GM18858 (cell line): ENCODE results near the gene MAP1S.

Experiments
- ATAC-seq: cut with Tn5 transposase; IDR thresholded peaks from one replicate; pipeline ENCODE4 v1.9.1; 2021; ENCODE audit not compliant: unreplicated experiment

The MAP1S gene

GRCh38 chr19:17718947-17719711 is at the start of gene MAP1S:
TSS of gene MAP1S (plus strand) at chr19:17719480. CDS start at chr19:17719503, 23 bp downstream.
- ATAC-seq = no peak

- ATAC-seq = no peak
These were observed 47.4 kb upstream of the MAP1S start for GRCh38 chr19:17671906-17672305.

GRCh38 chr19:17673937-17674799 is 45.1 kb upstream of the MAP1S start:
- no peak for ATAC-seq

GRCh38 chr19:17676295-17676694 is 43.0 kb upstream of the MAP1S start:
- no peak for ATAC-seq

GRCh38 chr19:17677002-17677401 is 42.3 kb upstream of the MAP1S start:
- ATAC-seq = no peak

- ATAC-seq = no peak
These were observed 40.4 kb upstream of the MAP1S start for GRCh38 chr19:17678836-17679235.

- no peak for ATAC-seq
These were observed 39.6 kb upstream of the MAP1S start for GRCh38 chr19:17679526-17680229.

GRCh38 chr19:17680230-17680722 is 39.0 kb upstream of the MAP1S start:
- ATAC-seq = no peak

- ATAC-seq = no peak
These were observed 37.7 kb upstream of the MAP1S start for GRCh38 chr19:17681505-17682125.

- no peak for ATAC-seq
These were observed 37.0 kb upstream of the MAP1S start for GRCh38 chr19:17682273-17682672.

GRCh38 chr19:17683078-17683477 is 36.2 kb upstream of the MAP1S start:
- ATAC-seq = no peak

GRCh38 chr19:17684256-17684655 is 35.0 kb upstream of the MAP1S start:
- ATAC-seq = no peak

GRCh38 chr19:17685451-17686022 is 33.7 kb upstream of the MAP1S start:
- no peak for ATAC-seq

- no peak for ATAC-seq
These were observed 33.2 kb upstream of the MAP1S start for GRCh38 chr19:17686023-17686521.

- ATAC-seq = no peak
These were observed 32.7 kb upstream of the MAP1S start for GRCh38 chr19:17686592-17687024.

- ATAC-seq = no peak
These were observed 32.0 kb upstream of the MAP1S start for GRCh38 chr19:17687141-17687856.

GRCh38 chr19:17687857-17688784 is 31.2 kb upstream of the MAP1S start, which contains the start of gene UNC13A:
TSS of gene UNC13A (minus strand) at chr19:17688354. CDS start at chr19:17688199, 155 bp downstream.
- no peak for ATAC-seq

GRCh38 chr19:17688853-17689595 is 30.3 kb upstream of the MAP1S start:
- ATAC-seq = no peak
